GM12878 (cell line): ENCODE results near the gene PIAS1.

ENCODE experiments used
- CEBPB ChIP-seq, 2 experiments: fragments of 150-350 bp in 1 of 2; IDR thresholded peaks; 2 replicates each; pipeline ENCODE4 v1.6.1; 2012 to 2014; ENCODE audit warnings: low read depth in 2 of 2, low read length in 2 of 2, borderline replicate concordance in 1 of 2, inconsistent platforms in 1 of 2
- CTCF ChIP-seq, 3 experiments: IDR thresholded peaks in 2 of 3; conservative IDR thresholded peaks in 1 of 3; 2 replicates each; pipeline ENCODE4 v1.5.1; 2011; ENCODE audit warnings: low read depth in 3 of 3, low read length in 3 of 3, mild to moderate bottlenecking in 3 of 3, control low read depth in 2 of 3, moderate library complexity in 2 of 3, inconsistent platforms in 1 of 3, mixed read lengths in 1 of 3; ENCODE audit not compliant: control insufficient read depth in 2 of 3, insufficient read depth in 1 of 3; ENCODE audit errors: extremely low read depth in 1 of 3
- HCFC1 ChIP-seq: fragments of 150-350 bp; IDR thresholded peaks from 2 replicates; pipeline ENCODE4 v1.6.1; 2014; ENCODE audit warnings: low read length
- JUND ChIP-seq: IDR thresholded peaks from 2 replicates; pipeline ENCODE4 v1.6.1; 2012; ENCODE audit warnings: low read depth, mild to moderate bottlenecking, low read length, improper control_type of control experiment, moderate library complexity
- NRF1 ChIP-seq: conservative IDR thresholded peaks from 2 replicates; pipeline ENCODE4 v1.6.1; 2011; ENCODE audit warnings: mild to moderate bottlenecking, low read depth, low read length, improper control_type of control experiment
- POLR2A ChIP-seq: IDR thresholded peaks from 2 replicates; pipeline ENCODE4 v1.6.1; 2011; ENCODE audit warnings: low read depth, mild to moderate bottlenecking, low read length
- SREBF2 ChIP-seq: IDR thresholded peaks from 2 replicates; pipeline ENCODE4 v1.6.1; 2012; ENCODE audit warnings: mild to moderate bottlenecking, low read length

- TF ChIP-seq CTCF (IDR thresholded peaks at IDR 0.05 in 2 of 3, conservative IDR thresholded peaks at IDR 0.05 in 1 of 3; ENCODE audit: control insufficient read depth in 2 of 3, extremely low read depth in 1 of 3, insufficient read depth in 1 of 3, low read depth in 3 of 3, low read length in 3 of 3) (no peak), POLR2A (no peak), CEBPB (IDR thresholded peaks at IDR 0.05; ENCODE audit: borderline replicate concordance in 1 of 2, low read depth in 2 of 2, low read length in 2 of 2) (no peak), NRF1 (no peak), HCFC1 (no peak), SREBF2 (no peak), JUND (no peak)
Observed at GRCh38 chr15:68012911-68013310, 41.2 kb upstream of the PIAS1 start.
